ENCODE data around the gene CDH8. TPM values are rescaled to one million over a fixed set of nuclear protein-coding genes. Genes with fewer than 3 reads are reported as not detected.

CDH8 gene
- total RNA-seq, 1 experiment from 2014 or later: not detected

DNA sequence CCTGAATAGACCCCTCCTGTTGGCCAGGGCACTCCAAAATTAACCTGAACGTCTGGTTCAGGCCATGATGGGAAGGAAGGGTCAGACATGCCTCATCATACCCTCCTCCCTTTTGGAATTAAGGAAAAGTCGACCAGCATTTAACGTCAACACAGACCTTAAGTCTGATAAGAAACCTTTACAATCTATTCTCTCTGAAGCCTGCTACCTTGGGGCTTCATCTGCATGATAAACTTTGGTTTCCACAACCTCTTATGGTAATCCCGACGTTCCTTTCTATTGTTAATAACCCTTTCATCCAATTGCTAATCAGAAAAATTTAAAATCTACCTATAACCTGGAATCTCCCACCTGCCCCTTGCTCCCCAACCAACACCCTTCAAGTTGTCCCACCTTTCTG, 358.5 kb downstream of the CDH8 start:
- peaks cover 14% of the 10 kb centered on the region for H3K9me3 Mint-ChIP-seq (ENCODE audit: low read depth, unreplicated experiment)
- H3K4me3 Mint-ChIP-seq (ENCODE audit: low read depth, unreplicated experiment): no peak overlapping the region
- CTCF ChIA-PET: no interaction called here
- H3K27ac Mint-ChIP-seq (ENCODE audit: unreplicated experiment): no peak overlapping the region
- H3K36me3 Mint-ChIP-seq (ENCODE audit: insufficient read depth, unreplicated experiment): no peaks in the 10 kb centered on the region
- H3K4me1 Mint-ChIP-seq (ENCODE audit: low read depth, unreplicated experiment): no peaks in the 10 kb centered on the region
- DNase-seq: no peak
- H3K27me3 Mint-ChIP-seq (ENCODE audit: unreplicated experiment): no peaks in the 10 kb centered on the region
- no TSS peak for BruUV-seq (replicated peaks)
- TF ChIP-seq, protein P1, sequence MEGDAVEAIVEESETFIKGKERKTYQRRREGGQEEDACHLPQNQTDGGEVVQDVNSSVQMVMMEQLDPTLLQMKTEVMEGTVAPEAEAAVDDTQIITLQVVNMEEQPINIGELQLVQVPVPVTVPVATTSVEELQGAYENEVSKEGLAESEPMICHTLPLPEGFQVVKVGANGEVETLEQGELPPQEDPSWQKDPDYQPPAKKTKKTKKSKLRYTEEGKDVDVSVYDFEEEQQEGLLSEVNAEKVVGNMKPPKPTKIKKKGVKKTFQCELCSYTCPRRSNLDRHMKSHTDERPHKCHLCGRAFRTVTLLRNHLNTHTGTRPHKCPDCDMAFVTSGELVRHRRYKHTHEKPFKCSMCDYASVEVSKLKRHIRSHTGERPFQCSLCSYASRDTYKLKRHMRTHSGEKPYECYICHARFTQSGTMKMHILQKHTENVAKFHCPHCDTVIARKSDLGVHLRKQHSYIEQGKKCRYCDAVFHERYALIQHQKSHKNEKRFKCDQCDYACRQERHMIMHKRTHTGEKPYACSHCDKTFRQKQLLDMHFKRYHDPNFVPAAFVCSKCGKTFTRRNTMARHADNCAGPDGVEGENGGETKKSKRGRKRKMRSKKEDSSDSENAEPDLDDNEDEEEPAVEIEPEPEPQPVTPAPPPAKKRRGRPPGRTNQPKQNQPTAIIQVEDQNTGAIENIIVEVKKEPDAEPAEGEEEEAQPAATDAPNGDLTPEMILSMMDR (IDR thresholded peaks at IDR 0.05; ENCODE audit: unreplicated experiment): no peak
- intact Hi-C loops (cut with micrococcal nuclease; ENCODE audit: unreplicated experiment): no loop called here

DNA sequence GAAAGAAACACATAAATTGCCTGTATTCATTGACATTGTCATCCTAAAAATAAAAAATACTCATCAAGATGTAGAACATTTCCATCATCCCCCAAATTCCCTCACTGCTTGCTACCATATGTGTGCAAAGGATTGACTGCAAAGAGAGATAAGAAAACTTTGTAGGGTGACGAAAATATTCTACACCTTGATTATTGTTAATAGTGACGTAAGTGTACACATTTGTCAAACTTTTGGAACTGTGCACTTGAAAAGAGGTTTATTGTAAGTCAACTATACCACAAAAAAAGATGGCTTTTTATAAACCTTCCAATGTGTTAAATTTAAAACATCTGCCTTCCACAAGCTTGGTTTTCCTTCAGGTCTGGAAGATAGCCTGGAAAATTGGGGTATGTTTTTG, 359.5 kb downstream of the CDH8 start:
- Mint-ChIP-seq H3K4me1 (ENCODE audit: low read depth, unreplicated experiment) (no peaks in the 10 kb centered on the region), H3K27me3 (ENCODE audit: unreplicated experiment) (no peaks in the 10 kb centered on the region), H3K4me3 (ENCODE audit: low read depth, unreplicated experiment) (no peak overlapping the region), H3K27ac (ENCODE audit: unreplicated experiment) (no peak overlapping the region), H3K9me3 (ENCODE audit: low read depth, unreplicated experiment) (peaks cover 14% of the 10 kb centered on the region), H3K36me3 (ENCODE audit: insufficient read depth, unreplicated experiment) (no peaks in the 10 kb centered on the region)
- no peak for DNase-seq
- TF ChIP-seq, protein P1 (IDR thresholded peaks at IDR 0.05; ENCODE audit: unreplicated experiment): no peak
- intact Hi-C loops (cut with micrococcal nuclease; ENCODE audit: unreplicated experiment): no loop called here
- BruUV-seq (replicated peaks): no TSS peak
- CTCF ChIA-PET: no interaction called here

DNA sequence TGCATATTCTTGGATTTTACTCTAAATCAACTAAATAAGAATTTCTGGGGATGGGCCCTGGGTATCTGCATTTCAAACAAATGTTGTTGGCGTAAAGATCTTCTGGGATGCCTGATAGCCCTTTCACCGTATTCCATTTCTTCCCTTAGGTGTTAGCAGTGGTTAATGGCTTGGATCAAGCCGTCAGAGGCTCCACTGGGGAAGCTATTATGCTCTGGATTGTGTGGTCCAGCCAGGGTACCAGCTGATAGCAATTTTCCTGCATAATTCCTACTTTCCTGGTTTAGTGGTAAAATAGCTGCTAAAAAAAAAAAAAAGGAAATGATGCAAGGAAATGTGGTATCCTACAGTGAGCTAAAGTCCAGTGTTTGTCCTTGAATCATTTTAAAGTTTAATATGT, 365.1 kb downstream of the CDH8 start:
- Mint-ChIP-seq H3K27me3 (ENCODE audit: unreplicated experiment) (no peaks in the 10 kb centered on the region), H3K36me3 (ENCODE audit: insufficient read depth, unreplicated experiment) (no peaks in the 10 kb centered on the region), H3K4me3 (ENCODE audit: low read depth, unreplicated experiment) (no peak overlapping the region), H3K27ac (ENCODE audit: unreplicated experiment) (no peak overlapping the region), H3K9me3 (ENCODE audit: low read depth, unreplicated experiment) (peaks cover 11% of the 10 kb centered on the region), H3K4me1 (ENCODE audit: low read depth, unreplicated experiment) (no peaks in the 10 kb centered on the region)
- TF ChIP-seq, protein P1 (IDR thresholded peaks at IDR 0.05; ENCODE audit: unreplicated experiment): no peak
- intact Hi-C loops (cut with micrococcal nuclease; ENCODE audit: unreplicated experiment): no loop called here
- CTCF ChIA-PET: no interaction called here
- DNase-seq: no peak
- no TSS peak for BruUV-seq (replicated peaks)

DNA sequence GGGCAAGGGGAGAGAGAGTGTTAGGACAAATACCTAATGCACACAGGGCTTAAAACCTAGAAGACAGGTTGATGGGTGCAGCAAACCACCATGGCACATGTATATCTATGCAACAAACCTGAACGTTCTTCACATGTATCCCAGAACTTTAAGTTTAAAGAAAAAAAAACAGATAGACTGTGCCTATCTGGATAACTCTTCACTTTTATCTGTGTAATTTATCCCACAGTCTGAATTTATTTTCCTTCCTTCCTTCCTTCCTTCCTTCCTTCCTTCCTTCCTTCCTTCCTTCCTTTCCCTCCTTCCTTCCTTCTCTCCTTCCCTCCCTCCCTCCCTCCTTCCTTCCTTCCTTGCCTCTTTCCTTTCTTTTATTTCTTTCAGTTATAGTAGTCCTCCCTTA, 370.7 kb downstream of the CDH8 start:
- Mint-ChIP-seq H3K4me3 (ENCODE audit: low read depth, unreplicated experiment) (no peak overlapping the region), H3K9me3 (ENCODE audit: low read depth, unreplicated experiment) (peaks cover 14% of the 10 kb centered on the region), H3K36me3 (ENCODE audit: insufficient read depth, unreplicated experiment) (no peaks in the 10 kb centered on the region), H3K27me3 (ENCODE audit: unreplicated experiment) (no peaks in the 10 kb centered on the region), H3K27ac (ENCODE audit: unreplicated experiment) (no peak overlapping the region), H3K4me1 (ENCODE audit: low read depth, unreplicated experiment) (no peaks in the 10 kb centered on the region)
- BruUV-seq (replicated peaks): no TSS peak
- intact Hi-C loops (cut with micrococcal nuclease; ENCODE audit: unreplicated experiment): no loop called here
- TF ChIP-seq, protein P1 (IDR thresholded peaks at IDR 0.05; ENCODE audit: unreplicated experiment): no peak
- CTCF ChIA-PET: no interaction called here
- DNase-seq: no peak

DNA sequence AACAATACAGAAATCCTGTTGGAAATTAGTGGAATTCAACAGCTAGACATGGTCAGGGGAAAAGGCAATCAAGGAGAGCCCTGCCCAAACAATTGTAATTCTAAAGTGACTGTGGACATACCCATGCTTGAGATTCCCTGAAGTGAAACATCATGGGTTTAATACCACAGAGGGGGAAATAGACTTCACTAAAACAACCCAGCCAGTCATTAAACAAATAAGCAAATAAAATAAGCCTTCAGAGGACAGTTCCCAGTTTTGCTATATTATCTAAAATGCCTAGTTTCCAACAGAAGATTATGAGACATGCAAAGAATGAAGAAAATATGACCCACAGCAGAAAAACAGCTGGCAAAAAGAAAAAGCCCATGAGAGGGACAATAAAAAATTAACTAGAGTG, 376.3 kb downstream of the CDH8 start:
- no peak overlapping the region for H3K4me3 Mint-ChIP-seq (ENCODE audit: low read depth, unreplicated experiment)
- H3K27me3 Mint-ChIP-seq (ENCODE audit: unreplicated experiment): no peaks in the 10 kb centered on the region
- peaks cover 22% of the 10 kb centered on the region for H3K9me3 Mint-ChIP-seq (ENCODE audit: low read depth, unreplicated experiment)
- no peaks in the 10 kb centered on the region for H3K36me3 Mint-ChIP-seq (ENCODE audit: insufficient read depth, unreplicated experiment)
- CTCF ChIA-PET: no interaction called here
- H3K4me1 Mint-ChIP-seq (ENCODE audit: low read depth, unreplicated experiment): no peaks in the 10 kb centered on the region
- H3K27ac Mint-ChIP-seq (ENCODE audit: unreplicated experiment): no peak overlapping the region
- TF ChIP-seq, protein P1 (IDR thresholded peaks at IDR 0.05; ENCODE audit: unreplicated experiment): no peak
- DNase-seq: no peak
- intact Hi-C loops (cut with micrococcal nuclease; ENCODE audit: unreplicated experiment): no loop called here
- no TSS peak for BruUV-seq (replicated peaks)

All from Calu3 (cell line).